Measurements from ENCODE around the gene SCGB1D4.
"Not testable (repeated sequence)": the region's sequence is repeated elsewhere in the genome, so short reads cannot be mapped to it uniquely, and the experiment has no call there.

GRCh38 chr11:62336949-62337302 is 38.1 kb upstream of the SCGB1D4 start:
- not testable (repeated sequence) for TF ChIP-seq CTCF, POLR2A, EP300 (IDR thresholded peaks at IDR 0.05)
